HCEC 1CT (cell line): ENCODE data around the gene SEMA3B.
"Not testable (repeated sequence)": the region's sequence is repeated elsewhere in the genome, so short reads cannot be mapped to it uniquely, and the experiment has no call there.

ENCODE experiments used
- DNase-seq: peaks from one replicate; pipeline ENCODE4 v3.0.0-alpha.2; 2017

The SEMA3B gene

GRCh38 chr3:50274371-50275104 is 5.6 kb downstream of the SEMA3B start:
- DNase-seq = peak; percentile 46

- no peak for DNase-seq
These were observed 6.4 kb downstream of the SEMA3B start for GRCh38 chr3:50275141-50275995.

GRCh38 chr3:50275996-50276761 is 7.2 kb downstream of the SEMA3B start:
- no peak for DNase-seq

- DNase-seq = no peak
These were observed 7.8 kb downstream of the SEMA3B start for GRCh38 chr3:50276762-50277101.

DNA sequence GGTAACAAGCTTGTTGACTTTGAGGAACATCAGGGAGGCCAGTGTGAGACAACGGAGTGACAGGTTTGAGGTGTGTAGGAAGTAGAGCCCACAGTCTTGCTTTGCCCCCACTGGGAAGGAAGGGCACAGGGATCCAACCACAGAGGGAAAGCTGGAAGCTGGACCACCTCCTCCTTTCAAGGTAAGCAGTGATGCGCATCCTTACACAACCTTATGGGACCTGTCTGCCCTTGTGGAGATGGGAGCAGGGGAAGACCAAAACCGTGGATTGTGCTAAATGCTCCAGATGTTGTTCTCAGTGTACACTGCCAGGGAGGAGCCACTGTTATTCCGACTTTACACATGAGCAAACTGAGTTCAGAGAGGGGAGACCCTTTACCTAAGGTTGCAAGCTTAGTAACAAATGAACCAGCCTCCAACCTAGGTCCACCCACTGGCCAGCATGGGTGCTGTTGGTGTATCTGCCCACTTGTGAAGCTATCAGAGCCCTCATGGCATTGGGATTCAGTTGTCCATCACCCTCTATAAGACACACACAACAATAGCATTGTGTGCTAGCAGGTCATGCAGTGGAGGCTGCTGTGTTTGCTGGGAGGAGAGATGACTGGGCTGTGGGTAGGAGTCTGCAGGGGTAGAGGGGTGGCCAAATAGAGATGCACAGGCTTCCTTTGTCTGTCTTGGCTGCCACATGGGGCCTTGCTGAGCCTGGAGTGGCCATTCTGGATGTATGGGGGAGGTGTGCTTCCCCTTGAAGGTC is 9.4 kb downstream of the SEMA3B start:
- DNase-seq = no peak

DNA sequence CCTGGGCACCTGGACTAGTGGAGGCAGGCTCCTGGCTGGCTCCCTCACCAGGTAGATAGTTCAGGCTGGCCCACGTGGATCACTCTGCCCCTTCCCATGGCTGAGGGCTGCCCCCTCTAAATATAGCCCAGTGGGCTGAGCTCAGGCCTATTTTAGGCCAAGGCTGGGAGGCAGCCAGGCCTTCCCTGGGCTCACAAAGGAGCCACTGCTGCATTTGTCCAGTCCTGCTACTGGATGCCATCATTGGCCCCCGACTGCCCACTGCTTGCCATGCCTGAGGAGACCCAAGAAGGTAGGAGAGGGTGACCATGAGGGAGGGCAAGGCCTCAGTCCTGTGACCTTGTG is 9.9 kb downstream of the SEMA3B start, which contains the start of gene LSMEM2:
TSS of gene LSMEM2 (plus strand) at position 208 of the 345 bp plus-strand sequence. CDS start at position 235, 27 bp downstream.
- no peak for DNase-seq

DNA sequence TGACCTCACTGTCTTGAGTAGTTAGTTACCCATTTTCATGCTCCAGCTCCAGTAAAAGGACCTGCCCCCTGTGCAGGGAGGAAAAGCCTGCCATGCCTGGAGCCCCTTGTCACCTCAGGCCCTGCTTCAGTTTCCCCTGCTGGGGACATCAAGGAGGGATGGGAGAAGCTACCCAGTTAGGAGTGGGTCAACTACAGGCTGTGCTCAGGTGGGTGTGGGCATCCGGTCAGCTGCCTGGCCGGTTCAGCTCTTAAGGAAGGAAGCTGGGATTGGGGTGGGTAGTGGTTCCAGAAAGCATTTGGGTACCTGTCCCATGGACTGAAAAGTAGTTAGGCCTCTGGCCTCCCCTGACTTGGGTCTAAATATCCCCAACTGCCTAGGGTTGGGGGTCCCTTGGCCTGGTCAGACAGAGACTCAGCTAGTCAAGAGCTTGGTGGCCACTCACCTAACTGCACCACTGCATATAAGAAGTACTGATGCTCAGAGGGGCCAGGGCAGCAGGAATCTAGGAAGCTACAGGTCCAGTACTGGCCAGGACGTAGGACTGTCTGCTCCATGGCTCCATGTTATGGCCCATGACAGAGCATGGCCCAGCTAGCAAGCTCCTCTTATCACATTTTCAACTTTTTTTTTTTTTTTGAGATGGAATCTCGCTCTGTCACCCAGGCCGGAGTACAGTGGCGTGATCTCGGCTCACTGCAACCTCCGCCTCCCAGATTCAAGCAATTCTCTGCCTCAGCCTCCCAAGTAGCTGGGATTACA is 10.5 kb downstream of the SEMA3B start:
- no peak for DNase-seq

DNA sequence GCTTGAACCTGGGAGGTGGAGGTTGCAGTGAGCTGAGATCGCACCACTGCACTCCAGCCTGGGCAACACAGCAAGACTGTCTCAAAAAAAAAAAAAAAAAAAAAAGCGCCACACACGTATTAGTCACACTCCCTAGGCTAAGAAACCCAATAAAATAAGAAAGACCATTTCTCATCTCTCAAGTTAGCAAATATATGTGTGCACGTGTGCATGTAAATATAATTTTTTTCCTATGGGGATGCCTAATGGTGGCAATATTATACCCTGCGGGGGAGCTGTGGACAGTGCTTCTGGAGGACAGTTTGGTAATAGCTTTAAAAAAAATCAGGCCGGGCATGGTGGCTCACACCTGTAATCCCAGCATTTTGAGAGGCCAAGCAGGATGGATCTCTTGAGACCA is 15.2 kb downstream of the SEMA3B start:
- not testable (repeated sequence) for DNase-seq

- DNase-seq = no peak
These were observed 17.6 kb downstream of the SEMA3B start for GRCh38 chr3:50286322-50287227.

- no peak for DNase-seq
These were observed 18.3 kb downstream of the SEMA3B start for GRCh38 chr3:50287262-50287661.

- no peak for DNase-seq
These were observed 19.6 kb downstream of the SEMA3B start for GRCh38 chr3:50288387-50289007.

DNA sequence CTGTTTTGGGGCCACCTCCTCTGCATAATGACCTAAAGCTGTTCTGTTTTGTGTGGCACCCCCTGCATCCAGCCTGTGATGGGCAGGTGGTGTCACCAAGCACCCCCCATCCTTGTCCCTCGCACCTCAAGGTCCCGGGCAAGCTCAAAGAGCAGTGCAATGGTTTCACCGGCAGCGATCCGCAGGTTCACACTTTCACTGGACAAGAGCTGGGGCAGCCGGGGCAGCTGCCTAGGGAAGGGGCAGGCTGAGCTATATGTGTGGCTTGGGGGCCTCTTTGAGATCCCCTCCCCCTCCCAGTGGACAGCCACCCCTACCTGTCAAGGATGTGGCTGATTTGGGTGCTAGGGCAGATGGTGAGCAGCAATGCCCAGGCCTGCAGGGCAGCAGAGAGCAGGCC is 20.2 kb downstream of the SEMA3B start:
- DNase-seq = no peak

GRCh38 chr3:50290161-50290641 is 21.3 kb downstream of the SEMA3B start:
- no peak for DNase-seq

- DNase-seq = peak; percentile 99
These were observed 23.5 kb downstream of the SEMA3B start, which contains the start of gene IFRD2 for GRCh38 chr3:50292159-50293078. Gene IFRD2 (minus strand): TSS chr3:50292429. CDS start chr3:50292274, 155 bp downstream.

GRCh38 chr3:50293079-50293801 is 24.3 kb downstream of the SEMA3B start:
- DNase-seq = no peak

GRCh38 chr3:50294089-50294488 is 25.1 kb downstream of the SEMA3B start:
- DNase-seq = no peak

GRCh38 chr3:50294492-50295403 is 25.8 kb downstream of the SEMA3B start:
- no peak for DNase-seq
